ENCODE measurements around the gene MYH6. TPM values are rescaled to one million over a fixed set of nuclear protein-coding genes. Genes with fewer than 3 reads are reported as not detected.
A peak's percentile ranks its signal among the peaks of the same experiment; 100 is the strongest.
"Not testable (repeated sequence)": the region's sequence is repeated elsewhere in the genome, so short reads cannot be mapped to it uniquely, and the experiment has no call there.

Gene MYH6
- total RNA-seq, 1 donor from 2014 or later, result 0.24 TPM

DNA sequence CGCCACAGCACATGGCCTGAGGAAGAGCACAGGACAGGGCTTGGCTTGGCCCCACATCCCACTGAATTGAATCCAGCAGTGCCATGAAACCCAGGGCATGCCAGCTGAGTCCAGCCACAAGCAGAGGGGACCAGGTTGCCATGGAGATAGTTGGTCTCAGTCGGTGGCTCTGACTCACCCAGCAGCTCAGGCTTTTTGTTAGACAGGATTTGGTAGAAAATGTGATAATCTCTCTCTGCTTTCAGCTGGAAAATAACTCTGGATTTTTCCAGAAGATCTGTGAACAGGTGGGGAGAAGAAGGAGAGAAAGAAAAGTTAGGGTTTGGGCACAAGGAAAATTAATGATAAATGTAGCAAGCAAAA is 22.6 kb upstream of the MYH6 start:
- Mint-ChIP-seq H3K9me3 (no peaks in the 10 kb centered on the region), H3K27ac (peak overlapping the region; percentile 14), H3K27me3 (peaks cover 38% of the 10 kb centered on the region), H3K4me3 (no peak overlapping the region), H3K4me1 (ENCODE audit: unreplicated experiment) (peaks cover 7% of the 10 kb centered on the region), H3K36me3 (no peaks in the 10 kb centered on the region)
- no peak for DNase-seq (ENCODE audit: extremely low spot score, unreplicated experiment)
- TF ChIP-seq, protein P1, sequence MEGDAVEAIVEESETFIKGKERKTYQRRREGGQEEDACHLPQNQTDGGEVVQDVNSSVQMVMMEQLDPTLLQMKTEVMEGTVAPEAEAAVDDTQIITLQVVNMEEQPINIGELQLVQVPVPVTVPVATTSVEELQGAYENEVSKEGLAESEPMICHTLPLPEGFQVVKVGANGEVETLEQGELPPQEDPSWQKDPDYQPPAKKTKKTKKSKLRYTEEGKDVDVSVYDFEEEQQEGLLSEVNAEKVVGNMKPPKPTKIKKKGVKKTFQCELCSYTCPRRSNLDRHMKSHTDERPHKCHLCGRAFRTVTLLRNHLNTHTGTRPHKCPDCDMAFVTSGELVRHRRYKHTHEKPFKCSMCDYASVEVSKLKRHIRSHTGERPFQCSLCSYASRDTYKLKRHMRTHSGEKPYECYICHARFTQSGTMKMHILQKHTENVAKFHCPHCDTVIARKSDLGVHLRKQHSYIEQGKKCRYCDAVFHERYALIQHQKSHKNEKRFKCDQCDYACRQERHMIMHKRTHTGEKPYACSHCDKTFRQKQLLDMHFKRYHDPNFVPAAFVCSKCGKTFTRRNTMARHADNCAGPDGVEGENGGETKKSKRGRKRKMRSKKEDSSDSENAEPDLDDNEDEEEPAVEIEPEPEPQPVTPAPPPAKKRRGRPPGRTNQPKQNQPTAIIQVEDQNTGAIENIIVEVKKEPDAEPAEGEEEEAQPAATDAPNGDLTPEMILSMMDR (conservative IDR thresholded peaks at IDR 0.05), result no peak

DNA sequence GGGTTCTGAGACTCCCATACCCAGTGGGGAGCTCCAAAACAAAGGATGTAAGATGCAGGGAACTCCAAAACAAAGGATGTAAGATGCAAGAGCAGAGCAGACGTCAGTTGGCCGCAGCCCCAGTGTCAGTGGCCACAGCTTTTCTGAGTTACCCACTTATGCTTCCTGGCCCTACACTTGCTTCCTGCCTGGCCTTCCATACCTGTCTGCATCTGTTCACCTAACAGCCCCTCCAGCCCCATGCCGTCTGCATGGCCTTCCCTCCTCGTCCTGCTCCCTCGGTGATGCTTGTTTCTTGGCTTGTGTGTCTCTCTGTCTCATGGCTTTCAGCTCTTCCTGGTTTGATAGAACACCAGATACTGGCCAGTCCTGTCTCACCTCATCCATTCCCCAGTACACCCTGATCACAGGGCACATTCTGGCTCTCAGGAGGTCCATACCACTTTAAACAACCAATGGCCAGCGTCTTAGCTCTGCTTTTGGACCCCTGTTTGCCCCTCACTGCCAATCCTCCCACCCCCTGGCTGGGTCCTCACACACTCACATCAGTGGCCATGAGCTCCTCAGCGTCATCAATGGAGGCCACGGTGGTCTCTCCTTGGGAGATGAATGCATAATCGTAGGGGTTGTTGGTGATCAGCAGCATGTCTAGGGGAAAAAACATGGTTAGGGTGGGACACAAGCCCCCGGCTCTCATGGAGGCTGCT is 22.1 kb upstream of the MYH6 start:
- no peaks in the 10 kb centered on the region for H3K9me3 Mint-ChIP-seq
- DNase-seq (ENCODE audit: extremely low spot score, unreplicated experiment), result no peak
- H3K4me3 Mint-ChIP-seq, result no peak overlapping the region
- H3K27ac Mint-ChIP-seq, result no peak overlapping the region
- H3K4me1 Mint-ChIP-seq (ENCODE audit: unreplicated experiment), result peaks cover 7% of the 10 kb centered on the region
- no peaks in the 10 kb centered on the region for H3K36me3 Mint-ChIP-seq
- TF ChIP-seq, protein P1 (conservative IDR thresholded peaks at IDR 0.05), result no peak
- peaks cover 39% of the 10 kb centered on the region for H3K27me3 Mint-ChIP-seq

DNA sequence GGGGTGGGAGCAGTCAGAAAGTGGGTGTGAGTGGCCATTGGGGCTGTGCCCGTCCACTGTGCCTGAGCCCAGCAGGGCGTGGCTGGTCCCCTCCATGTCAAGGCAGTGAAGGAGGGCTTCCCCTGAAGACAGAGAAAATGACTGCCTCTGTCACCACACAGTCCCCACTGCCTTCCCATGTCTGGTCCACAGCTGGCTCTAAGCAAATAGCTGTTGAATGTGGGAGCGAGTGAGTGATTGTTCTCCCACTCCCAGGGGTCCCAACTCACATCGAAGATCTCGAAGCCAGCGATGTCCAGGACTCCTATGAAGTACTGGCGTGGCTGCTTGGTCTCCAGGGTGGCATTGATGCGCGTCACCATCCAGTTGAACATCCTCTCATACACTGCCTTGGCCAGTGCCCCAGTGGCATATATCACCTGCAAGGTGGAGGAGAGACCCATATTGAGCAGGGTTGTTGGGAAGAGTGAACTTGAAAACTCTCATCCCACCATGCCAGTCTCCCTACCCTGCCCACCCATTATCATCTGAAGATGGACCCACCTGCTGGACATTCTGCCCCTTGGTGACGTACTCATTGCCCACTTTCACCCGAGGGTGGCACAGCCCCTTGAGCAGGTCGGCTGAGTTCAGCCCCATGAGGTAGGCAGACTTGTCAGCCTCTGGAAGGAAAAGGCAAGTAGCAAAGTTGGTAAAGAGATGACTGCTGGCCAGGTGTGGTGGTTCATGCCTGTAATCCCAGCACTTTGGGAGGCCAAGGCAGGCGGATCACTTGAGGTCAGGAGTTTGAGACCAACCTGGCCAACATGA is 20.8 kb upstream of the MYH6 start:
- TF ChIP-seq, protein P1 (conservative IDR thresholded peaks at IDR 0.05), result no peak
- no peak overlapping the region for H3K4me3 Mint-ChIP-seq
- no peak for DNase-seq (ENCODE audit: extremely low spot score, unreplicated experiment)
- no peaks in the 10 kb centered on the region for H3K9me3 Mint-ChIP-seq
- peaks cover 38% of the 10 kb centered on the region for H3K27me3 Mint-ChIP-seq
- H3K27ac Mint-ChIP-seq, result no peak overlapping the region
- peaks cover 7% of the 10 kb centered on the region for H3K4me1 Mint-ChIP-seq (ENCODE audit: unreplicated experiment)
- H3K36me3 Mint-ChIP-seq, result no peaks in the 10 kb centered on the region

DNA sequence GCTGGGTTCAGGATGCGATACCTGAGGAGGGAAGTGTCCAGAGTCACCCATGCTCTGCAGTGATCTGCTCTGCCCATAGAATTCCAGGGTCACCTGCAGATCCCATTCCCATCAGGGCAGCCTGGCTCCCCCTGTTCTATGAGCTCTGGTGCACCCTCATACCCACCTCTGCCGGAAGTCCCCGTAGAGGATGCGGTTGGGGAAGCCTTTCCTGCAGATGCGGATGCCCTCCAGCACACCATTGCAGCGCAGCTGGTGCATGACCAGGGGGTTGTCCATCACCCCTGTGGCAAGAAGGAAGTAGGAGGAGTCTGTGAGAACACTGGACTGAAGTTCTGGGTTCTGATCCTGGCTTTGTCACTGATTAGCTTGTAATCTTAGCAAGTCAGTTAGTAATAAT is 17.7 kb upstream of the MYH6 start:
- not testable (repeated sequence) for DNase-seq (ENCODE audit: extremely low spot score, unreplicated experiment); H3K4me3 Mint-ChIP-seq; H3K27ac Mint-ChIP-seq; H3K36me3 Mint-ChIP-seq; H3K9me3 Mint-ChIP-seq; H3K4me1 Mint-ChIP-seq (ENCODE audit: unreplicated experiment)
- peaks cover 27% of the 10 kb centered on the region for H3K27me3 Mint-ChIP-seq

DNA sequence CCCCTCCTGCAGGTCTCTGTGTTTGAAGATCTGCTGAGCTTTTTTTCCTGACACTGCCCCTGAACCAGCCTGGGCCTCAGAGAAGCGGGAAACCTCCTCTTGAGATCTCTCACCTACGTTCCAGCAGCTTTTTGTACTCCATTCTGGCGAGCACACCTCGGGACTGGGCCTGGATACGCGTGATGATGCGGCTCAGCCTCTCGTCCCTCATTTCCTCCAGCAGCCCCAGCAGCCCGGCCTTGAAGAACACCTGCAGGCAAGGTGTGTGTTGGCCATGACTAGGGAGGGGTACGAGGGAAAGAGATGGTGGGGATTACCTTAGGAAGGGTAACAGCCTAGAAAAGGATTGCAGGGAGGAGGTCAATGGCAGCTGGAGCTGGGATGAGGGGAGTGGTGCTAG is 17.1 kb upstream of the MYH6 start:
- no peaks in the 10 kb centered on the region for H3K9me3 Mint-ChIP-seq
- no peak for DNase-seq (ENCODE audit: extremely low spot score, unreplicated experiment)
- no peaks in the 10 kb centered on the region for H3K36me3 Mint-ChIP-seq
- H3K4me3 Mint-ChIP-seq, result no peak overlapping the region
- TF ChIP-seq, protein P1 (conservative IDR thresholded peaks at IDR 0.05), result no peak
- H3K27ac Mint-ChIP-seq, result no peak overlapping the region
- no peaks in the 10 kb centered on the region for H3K4me1 Mint-ChIP-seq (ENCODE audit: unreplicated experiment)
- peaks cover 26% of the 10 kb centered on the region for H3K27me3 Mint-ChIP-seq

DNA sequence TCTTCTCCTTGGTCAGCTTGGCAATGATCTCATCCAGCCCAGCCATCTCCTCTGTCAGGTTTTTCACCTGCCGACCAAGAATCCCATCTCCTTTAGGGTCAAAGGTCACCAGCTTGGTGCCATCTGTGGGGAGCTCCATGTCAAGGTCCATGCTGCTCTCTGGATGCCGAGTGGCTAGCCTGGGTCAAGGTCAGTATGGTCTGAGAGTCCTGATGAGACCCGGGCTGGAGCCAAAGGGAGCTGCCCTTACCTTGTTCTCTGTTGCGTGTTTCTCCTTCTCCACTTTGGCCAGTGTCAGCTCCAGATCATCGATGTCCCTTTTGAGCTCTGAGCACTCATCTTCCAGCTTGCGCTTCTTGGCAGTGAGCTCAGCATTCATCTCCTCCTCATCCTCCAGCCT is 15.6 kb upstream of the MYH6 start:
- no peaks in the 10 kb centered on the region for H3K9me3 Mint-ChIP-seq
- H3K27ac Mint-ChIP-seq, result no peak overlapping the region
- no peak for DNase-seq (ENCODE audit: extremely low spot score, unreplicated experiment)
- no peak overlapping the region for H3K4me3 Mint-ChIP-seq
- TF ChIP-seq, protein P1 (conservative IDR thresholded peaks at IDR 0.05), result no peak
- H3K4me1 Mint-ChIP-seq (ENCODE audit: unreplicated experiment), result no peaks in the 10 kb centered on the region
- peaks cover 22% of the 10 kb centered on the region for H3K27me3 Mint-ChIP-seq
- no peaks in the 10 kb centered on the region for H3K36me3 Mint-ChIP-seq

Measured in type B pancreatic cell (in vitro differentiated cells).